K562 (cell line): ENCODE results near the gene KCTD15. TPM values are rescaled to one million over a fixed set of nuclear protein-coding genes. Genes with fewer than 3 reads are reported as not detected.

Experiments
- ASH1L ChIP-seq: fragments of 450-650 bp; IDR thresholded peaks from 2 replicates; pipeline ENCODE4 v1.6.1; 2018; ENCODE audit warnings: borderline replicate concordance, mild to moderate bottlenecking, low read depth; ENCODE audit not compliant: partially characterized antibody
- ATF1 ChIP-seq, 2 experiments: fragments of 450-650 bp in 1 of 2; IDR thresholded peaks; 2 replicates each; pipeline ENCODE4 v1.6.1; 2016; ENCODE audit warnings: missing compliant biosample characterization in 1 of 2, missing genetic modification characterization in 1 of 2
- BHLHE40 ChIP-seq: IDR thresholded peaks from 2 replicates; pipeline ENCODE4 v1.6.1; 2011; ENCODE audit warnings: low read length, improper control_type of control experiment
- CREB1 ChIP-seq, 2 experiments: sonication (generic) in 1 of 2; formaldehyde crosslinking in 1 of 2; IDR thresholded peaks; 2 replicates each; pipeline versions ENCODE4 v1.6.1 to v1.8.0; 2012 to 2022; ENCODE audit warnings: inconsistent platforms in 1 of 2, mild to moderate bottlenecking in 1 of 2, missing genetic modification reagents in 1 of 2, moderate library complexity in 1 of 2
- HMGN3 ChIP-seq: IDR thresholded peaks from 2 replicates; pipeline ENCODE4 v1.6.1; 2011; ENCODE audit warnings: borderline replicate concordance, low read depth, mild to moderate bottlenecking, mixed read lengths, low read length; ENCODE audit not compliant: insufficient read length; ENCODE audit errors: extremely low read depth
- MCM3 ChIP-seq: fragments of 450-650 bp; IDR thresholded peaks from 2 replicates; pipeline ENCODE4 v1.6.1; 2016
- MYC ChIP-seq, 2 experiments: fragments of 250-450 bp in 1 of 2; sonication (Bioruptor Pico) in 1 of 2; IDR thresholded peaks; 2 replicates each; pipeline versions ENCODE4 v1.5.1 to v1.6.1; 2012 to 2021; ENCODE audit warnings: low read depth in 2 of 2, borderline replicate concordance in 1 of 2, improper control_type of control experiment in 1 of 2, low read length in 1 of 2, mild to moderate bottlenecking in 1 of 2, moderate library complexity in 1 of 2
- PPARD ChIP-seq: fragments of 250-450 bp; sonication (Bioruptor Pico); IDR thresholded peaks from 2 replicates; pipeline ENCODE4 v1.8.0; 2022; ENCODE audit warnings: inconsistent platforms, mild to moderate bottlenecking, moderate library complexity
- ZBTB17 ChIP-seq: fragments of 450-650 bp; formaldehyde crosslinking; IDR thresholded peaks from 2 replicates; pipeline ENCODE4 v1.4.0; 2020; ENCODE audit warnings: mild to moderate bottlenecking
- ZNF384 ChIP-seq: IDR thresholded peaks from 2 replicates; pipeline ENCODE4 v1.6.1; 2012; ENCODE audit warnings: low read depth, low read length, improper control_type of control experiment
- ZNF764 ChIP-seq: fragments of 250-450 bp; sonication (Bioruptor Pico); IDR thresholded peaks from 2 replicates; pipeline ENCODE4 v1.4.0; 2020; ENCODE audit warnings: low read depth, mild to moderate bottlenecking, moderate library complexity
- polyA plus RNA-seq, 8 experiments: library from polyadenylated mRNA; depleted of rRNA in 4 of 8; stranded (reverse) in 5 of 8; unstranded in 3 of 8; fragments of >200 nt; fragmentation: Nextera tagmentation in 2 of 8; fragmentation: Illumina TruSeq in 1 of 8; extraction: Ambion mirVana in 2 of 8; extraction: Trizol in 1 of 8; gene quantifications; 2 replicates each; pipeline versions ENCODE4 v1.2.1 to v1.2.3, GENCODE V29; 2011 to 2014; ENCODE audit warnings: inconsistent platforms in 1 of 8, missing spikeins in 1 of 8
- total RNA-seq, 7 experiments: library from RNA; depleted of rRNA in 6 of 7; stranded (reverse); fragments of >200 nt in 6 of 7; fragmentation: Illumina TruSeq in 2 of 7; extraction: Trizol in 2 of 7; gene quantifications; 2 replicates each; pipeline versions ENCODE4 v1.2.1 to v1.2.3, GENCODE V29; 2011 to 2021; ENCODE audit warnings: low replicate concordance in 1 of 7
- TF ChIP-seq, protein P1 (sequence below): IDR thresholded peaks from 2 replicates; pipeline ENCODE4 v1.6.1; 2011; ENCODE audit warnings: borderline replicate concordance, low read depth, mild to moderate bottlenecking, moderate library complexity, low read length; ENCODE audit not compliant: insufficient read depth, poor library complexity, severe bottlenecking
- TF ChIP-seq, protein P2 (sequence below): fragments of 250-450 bp; sonication (Bioruptor Pico); IDR thresholded peaks from 2 replicates; pipeline ENCODE4 v1.5.0; 2020; ENCODE audit warnings: mild to moderate bottlenecking
- TF ChIP-seq, protein P3 (sequence below): IDR thresholded peaks from 3 replicates; pipeline ENCODE4 v1.6.1; 2011; ENCODE audit warnings: borderline replicate concordance, mild to moderate bottlenecking, moderate library complexity; ENCODE audit not compliant: insufficient read length; ENCODE audit errors: extremely low read depth
- TF ChIP-seq, protein P4 (sequence below): fragments of 250-450 bp; sonication (Bioruptor Pico); IDR thresholded peaks from 2 replicates; pipeline ENCODE4 v1.4.0; 2020; ENCODE audit warnings: mild to moderate bottlenecking
- TF ChIP-seq, protein P5 (sequence below): fragments of 250-450 bp; sonication (Bioruptor Pico); IDR thresholded peaks from 2 replicates; pipeline ENCODE4 v1.5.0; 2021

Gene KCTD15
- total and polyA plus RNA-seq, 9 of the 15 experiments (the other 6 are each of a cell fraction or from before 2014, with no cell fraction given): 1.7 to 49.0 (median 11.8) TPM

DNA sequence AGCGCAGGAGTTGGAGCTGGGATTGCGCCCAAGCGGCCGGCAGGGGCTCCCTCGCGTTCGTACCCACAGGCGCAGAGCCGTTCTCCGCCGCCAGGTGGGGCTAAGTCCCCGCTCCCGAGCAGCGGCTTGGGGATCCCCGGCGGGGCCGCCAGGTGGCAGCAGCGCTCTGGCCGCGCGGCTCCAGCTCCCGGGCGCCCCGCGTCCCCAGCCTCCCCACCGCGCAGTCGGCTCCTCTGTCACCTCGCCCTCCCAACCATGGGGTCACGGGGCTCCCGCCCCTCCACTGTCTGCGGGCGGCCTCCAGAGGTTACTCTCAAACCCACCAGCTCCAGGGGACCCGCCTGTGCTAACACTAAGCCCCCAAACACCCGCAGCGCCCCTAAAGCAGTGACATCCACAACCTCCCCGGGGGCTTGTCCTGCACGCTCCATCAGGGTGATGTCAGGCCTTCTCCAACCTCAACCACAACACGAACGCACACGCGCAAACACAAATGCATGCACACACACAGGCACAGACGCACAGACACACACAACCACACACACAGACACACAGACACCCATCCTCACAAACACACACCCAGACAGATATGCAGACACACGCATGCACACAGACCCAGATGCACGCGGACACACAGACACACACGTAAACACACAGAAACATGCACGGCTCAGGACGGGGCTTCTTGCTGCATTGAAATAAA, 18.4 kb upstream of the KCTD15 start (continued):
- TF ChIP-seq, protein P1, sequence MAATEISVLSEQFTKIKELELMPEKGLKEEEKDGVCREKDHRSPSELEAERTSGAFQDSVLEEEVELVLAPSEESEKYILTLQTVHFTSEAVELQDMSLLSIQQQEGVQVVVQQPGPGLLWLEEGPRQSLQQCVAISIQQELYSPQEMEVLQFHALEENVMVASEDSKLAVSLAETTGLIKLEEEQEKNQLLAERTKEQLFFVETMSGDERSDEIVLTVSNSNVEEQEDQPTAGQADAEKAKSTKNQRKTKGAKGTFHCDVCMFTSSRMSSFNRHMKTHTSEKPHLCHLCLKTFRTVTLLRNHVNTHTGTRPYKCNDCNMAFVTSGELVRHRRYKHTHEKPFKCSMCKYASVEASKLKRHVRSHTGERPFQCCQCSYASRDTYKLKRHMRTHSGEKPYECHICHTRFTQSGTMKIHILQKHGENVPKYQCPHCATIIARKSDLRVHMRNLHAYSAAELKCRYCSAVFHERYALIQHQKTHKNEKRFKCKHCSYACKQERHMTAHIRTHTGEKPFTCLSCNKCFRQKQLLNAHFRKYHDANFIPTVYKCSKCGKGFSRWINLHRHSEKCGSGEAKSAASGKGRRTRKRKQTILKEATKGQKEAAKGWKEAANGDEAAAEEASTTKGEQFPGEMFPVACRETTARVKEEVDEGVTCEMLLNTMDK: peak; percentile 90
- TF ChIP-seq ATF1 (CRISPR knock-in tag; IDR thresholded peaks at IDR 0.05) (no peak), ATF1 (tag; IDR thresholded peaks at IDR 0.05) (0 out of 2 replicates have a peak, but pooled peaks have one; percentile 33), MYC (IDR thresholded peaks at IDR 0.05; ENCODE audit: low read depth, low read length) (peak; percentile 46; the same call in 1 of the 2 replicates), MYC (CRISPR knock-in tag; IDR thresholded peaks at IDR 0.05; ENCODE audit: borderline replicate concordance, low read depth) (no peak), ASH1L (no peak), MCM3 (no peak), ZNF764 (CRISPR knock-in tag) (no peak), BHLHE40 (0 out of 2 replicates have a peak, but pooled peaks have one; percentile 44), HMGN3 (peak; percentile 59), PPARD (CRISPR knock-in tag) (no peak), ZNF384 (0 out of 2 replicates have a peak, but pooled peaks have one; percentile 28), ZBTB17 (CRISPR knock-in tag) (no peak), CREB1 (IDR thresholded peaks at IDR 0.05) (no peak), CREB1 (CRISPR knock-in tag; IDR thresholded peaks at IDR 0.05) (peak; percentile 43; the same call in 1 of the 2 replicates)
- TF ChIP-seq, protein P2, sequence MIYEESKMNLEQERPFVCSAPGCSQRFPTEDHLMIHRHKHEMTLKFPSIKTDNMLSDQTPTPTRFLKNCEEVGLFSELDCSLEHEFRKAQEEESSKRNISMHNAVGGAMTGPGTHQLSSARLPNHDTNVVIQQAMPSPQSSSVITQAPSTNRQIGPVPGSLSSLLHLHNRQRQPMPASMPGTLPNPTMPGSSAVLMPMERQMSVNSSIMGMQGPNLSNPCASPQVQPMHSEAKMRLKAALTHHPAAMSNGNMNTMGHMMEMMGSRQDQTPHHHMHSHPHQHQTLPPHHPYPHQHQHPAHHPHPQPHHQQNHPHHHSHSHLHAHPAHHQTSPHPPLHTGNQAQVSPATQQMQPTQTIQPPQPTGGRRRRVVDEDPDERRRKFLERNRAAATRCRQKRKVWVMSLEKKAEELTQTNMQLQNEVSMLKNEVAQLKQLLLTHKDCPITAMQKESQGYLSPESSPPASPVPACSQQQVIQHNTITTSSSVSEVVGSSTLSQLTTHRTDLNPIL: no peak
- TF ChIP-seq, protein P3, sequence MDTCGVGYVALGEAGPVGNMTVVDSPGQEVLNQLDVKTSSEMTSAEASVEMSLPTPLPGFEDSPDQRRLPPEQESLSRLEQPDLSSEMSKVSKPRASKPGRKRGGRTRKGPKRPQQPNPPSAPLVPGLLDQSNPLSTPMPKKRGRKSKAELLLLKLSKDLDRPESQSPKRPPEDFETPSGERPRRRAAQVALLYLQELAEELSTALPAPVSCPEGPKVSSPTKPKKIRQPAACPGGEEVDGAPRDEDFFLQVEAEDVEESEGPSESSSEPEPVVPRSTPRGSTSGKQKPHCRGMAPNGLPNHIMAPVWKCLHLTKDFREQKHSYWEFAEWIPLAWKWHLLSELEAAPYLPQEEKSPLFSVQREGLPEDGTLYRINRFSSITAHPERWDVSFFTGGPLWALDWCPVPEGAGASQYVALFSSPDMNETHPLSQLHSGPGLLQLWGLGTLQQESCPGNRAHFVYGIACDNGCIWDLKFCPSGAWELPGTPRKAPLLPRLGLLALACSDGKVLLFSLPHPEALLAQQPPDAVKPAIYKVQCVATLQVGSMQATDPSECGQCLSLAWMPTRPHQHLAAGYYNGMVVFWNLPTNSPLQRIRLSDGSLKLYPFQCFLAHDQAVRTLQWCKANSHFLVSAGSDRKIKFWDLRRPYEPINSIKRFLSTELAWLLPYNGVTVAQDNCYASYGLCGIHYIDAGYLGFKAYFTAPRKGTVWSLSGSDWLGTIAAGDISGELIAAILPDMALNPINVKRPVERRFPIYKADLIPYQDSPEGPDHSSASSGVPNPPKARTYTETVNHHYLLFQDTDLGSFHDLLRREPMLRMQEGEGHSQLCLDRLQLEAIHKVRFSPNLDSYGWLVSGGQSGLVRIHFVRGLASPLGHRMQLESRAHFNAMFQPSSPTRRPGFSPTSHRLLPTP: no peak
- TF ChIP-seq, protein P4, sequence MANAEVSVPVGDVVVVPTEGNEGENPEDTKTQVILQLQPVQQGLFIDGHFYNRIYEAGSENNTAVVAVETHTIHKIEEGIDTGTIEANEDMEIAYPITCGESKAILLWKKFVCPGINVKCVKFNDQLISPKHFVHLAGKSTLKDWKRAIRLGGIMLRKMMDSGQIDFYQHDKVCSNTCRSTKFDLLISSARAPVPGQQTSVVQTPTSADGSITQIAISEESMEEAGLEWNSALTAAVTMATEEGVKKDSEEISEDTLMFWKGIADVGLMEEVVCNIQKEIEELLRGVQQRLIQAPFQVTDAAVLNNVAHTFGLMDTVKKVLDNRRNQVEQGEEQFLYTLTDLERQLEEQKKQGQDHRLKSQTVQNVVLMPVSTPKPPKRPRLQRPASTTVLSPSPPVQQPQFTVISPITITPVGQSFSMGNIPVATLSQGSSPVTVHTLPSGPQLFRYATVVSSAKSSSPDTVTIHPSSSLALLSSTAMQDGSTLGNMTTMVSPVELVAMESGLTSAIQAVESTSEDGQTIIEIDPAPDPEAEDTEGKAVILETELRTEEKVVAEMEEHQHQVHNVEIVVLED (CRISPR knock-in tag): no peak
- TF ChIP-seq, protein P5, sequence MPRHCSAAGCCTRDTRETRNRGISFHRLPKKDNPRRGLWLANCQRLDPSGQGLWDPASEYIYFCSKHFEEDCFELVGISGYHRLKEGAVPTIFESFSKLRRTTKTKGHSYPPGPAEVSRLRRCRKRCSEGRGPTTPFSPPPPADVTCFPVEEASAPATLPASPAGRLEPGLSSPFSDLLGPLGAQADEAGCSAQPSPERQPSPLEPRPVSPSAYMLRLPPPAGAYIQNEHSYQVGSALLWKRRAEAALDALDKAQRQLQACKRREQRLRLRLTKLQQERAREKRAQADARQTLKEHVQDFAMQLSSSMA (CRISPR knock-in tag): no peak
